Esophagus mucosa (tissue), 1 donor: ENCODE data around the gene ASPN. TPM values are rescaled to one million over a fixed set of nuclear protein-coding genes. Genes with fewer than 3 reads are reported as not detected.
"Not testable (repeated sequence)": the region's sequence is repeated elsewhere in the genome, so short reads cannot be mapped to it uniquely, and the experiment has no call there.

Experiments
- ATAC-seq: fragments of 200-7000 bp; cut with Tn5 transposase; one replicate; pipeline ENCODE4 v1.9.1; 2020
- total RNA-seq: library from RNA; stranded (reverse); gene quantifications from one replicate; pipeline ENCODE4 v1.2.4, GENCODE V29; 2023
- donor health status: DM: yes; HTN: yes; CAD: no.

Gene ASPN
- total RNA-seq, 1 donor from 2014 or later = 0.36 TPM

GRCh38 chr9:92467511-92467910 lies 14.8 kb downstream of the ASPN start:
- no peak for ATAC-seq

DNA sequence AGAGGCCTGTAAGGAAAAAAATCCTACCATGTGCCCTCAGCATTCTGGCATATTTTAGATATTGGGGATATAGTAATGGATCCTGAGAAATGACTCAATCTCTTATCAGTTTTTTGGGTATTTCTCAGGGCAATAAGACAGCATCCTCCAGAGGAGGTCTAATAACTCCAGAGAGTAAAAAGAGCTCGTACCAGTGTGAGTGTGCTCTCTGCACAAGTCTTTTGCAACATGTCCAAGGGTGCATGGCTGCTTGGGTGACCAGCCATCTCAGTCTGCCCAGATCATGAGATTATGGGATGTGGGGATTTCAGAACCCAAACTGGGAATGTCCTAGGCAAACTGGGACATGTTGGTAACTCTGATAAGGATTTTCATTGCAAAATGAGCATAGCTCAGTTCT lies 15.3 kb downstream of the ASPN start:
- no peak for ATAC-seq

GRCh38 chr9:92463984-92464383 lies 18.3 kb downstream of the ASPN start:
- ATAC-seq = no peak

DNA sequence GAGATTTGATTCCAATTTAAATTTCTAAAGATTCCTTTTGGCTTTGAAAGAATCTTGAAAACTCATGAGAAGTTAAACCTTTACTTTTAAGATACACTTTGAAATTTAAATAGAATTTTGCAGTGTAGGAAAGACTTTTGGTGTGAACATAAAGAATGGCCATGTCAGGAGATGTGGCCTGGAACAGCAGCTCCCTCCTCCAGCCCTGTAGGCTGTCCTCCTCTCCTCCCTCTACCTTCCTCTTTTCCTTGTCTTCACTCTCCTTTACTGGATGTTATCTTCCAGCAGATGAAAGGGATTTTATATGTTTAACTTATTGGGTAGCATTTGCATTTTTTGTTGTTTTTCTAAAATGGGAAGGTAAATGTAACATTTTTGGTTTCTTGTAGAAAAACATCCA lies 18.9 kb downstream of the ASPN start:
- ATAC-seq = no peak

GRCh38 chr9:92457576-92457975 lies 24.7 kb downstream of the ASPN start:
- ATAC-seq = no peak

GRCh38 chr9:92455217-92455616 lies 27.1 kb downstream of the ASPN start:
- ATAC-seq = no peak

GRCh38 chr9:92446536-92446935 lies 35.8 kb downstream of the ASPN start:
- no peak for ATAC-seq

DNA sequence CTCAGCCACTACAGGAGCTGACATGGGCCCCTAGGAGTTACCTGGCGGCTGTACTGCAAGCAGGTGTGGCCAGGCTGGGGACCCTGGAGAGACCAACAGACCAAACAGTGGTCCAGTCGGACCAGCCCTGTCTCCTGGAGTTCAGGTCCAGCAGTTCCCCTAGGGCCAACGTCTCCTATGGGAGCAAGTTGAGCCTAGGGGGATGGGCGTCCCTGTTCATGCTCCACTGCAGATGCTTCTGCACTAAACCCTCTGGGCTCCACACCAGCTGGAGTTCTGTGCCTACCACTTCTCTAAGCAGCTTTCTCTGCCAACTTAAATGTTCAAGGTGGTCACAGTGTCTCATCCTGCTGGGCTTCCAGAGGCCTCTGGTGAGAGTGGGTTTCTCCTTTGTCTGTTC lies 37.5 kb downstream of the ASPN start:
- no peak for ATAC-seq

- ATAC-seq = no peak
Observed at GRCh38 chr9:92440751-92441046, 41.6 kb downstream of the ASPN start.

- no peak for ATAC-seq
Observed at GRCh38 chr9:92439921-92440750, 42.2 kb downstream of the ASPN start.

DNA sequence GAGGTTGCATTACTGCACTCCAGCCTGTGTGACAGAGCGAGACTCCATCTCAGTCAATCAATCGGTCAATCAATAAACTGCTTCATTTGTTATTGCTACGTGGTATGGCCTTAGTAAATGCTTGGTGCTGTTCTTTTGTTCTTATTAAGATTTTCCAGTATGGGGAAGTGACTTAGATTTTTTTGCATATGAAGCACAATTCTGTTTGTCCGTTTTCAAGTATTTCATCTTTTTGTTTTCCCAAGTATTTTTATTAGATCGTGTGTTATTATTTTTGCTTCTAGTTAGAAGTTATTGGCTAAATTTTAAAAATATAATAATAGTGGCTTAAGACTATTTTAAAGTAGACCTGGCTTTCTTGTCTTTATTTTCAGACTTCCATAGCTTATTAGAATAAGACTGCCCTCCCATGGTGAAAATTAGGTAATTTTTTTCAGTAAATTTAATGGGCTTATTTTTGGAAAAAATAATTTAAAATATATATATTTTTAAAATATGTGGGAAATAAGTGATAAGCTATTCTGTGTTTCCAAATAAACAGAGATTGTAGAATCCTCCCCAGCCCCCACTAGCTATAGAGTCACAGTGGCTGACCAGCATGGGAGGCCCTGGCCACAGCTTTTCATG lies 43.3 kb downstream of the ASPN start:
- ATAC-seq = no peak

- ATAC-seq = no peak
Observed at GRCh38 chr9:92435263-92435662, 47.0 kb downstream of the ASPN start.

DNA sequence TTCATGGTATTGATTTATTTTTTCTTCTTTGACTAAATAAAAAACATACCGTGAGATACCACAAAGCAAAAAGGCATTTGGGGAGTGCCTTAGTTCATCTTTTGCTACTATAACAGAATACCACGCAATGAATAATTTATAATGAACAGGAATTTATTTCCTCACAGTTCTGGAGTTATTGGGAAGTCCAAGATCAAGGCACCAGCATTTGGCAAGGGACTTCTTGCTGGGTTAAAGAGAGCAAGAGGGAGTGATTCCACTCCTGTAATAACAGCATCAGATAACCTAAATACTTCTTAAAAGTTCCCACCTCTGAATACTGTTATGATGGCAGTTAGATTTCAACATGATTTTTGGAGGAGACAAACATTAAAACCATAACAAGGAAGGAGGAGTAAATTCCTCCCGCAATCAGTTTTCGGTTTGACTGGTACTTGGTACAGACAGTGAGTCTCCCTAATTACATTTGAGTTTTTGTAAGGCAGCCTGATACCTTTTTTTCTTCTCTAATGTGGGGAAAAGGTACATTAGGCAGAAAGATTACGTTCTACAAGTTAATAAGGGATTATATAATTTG lies 49.2 kb downstream of the ASPN start:
- no peak for ATAC-seq

GRCh38 chr9:92432350-92432749 lies 50.0 kb downstream of the ASPN start:
- ATAC-seq = no peak

DNA sequence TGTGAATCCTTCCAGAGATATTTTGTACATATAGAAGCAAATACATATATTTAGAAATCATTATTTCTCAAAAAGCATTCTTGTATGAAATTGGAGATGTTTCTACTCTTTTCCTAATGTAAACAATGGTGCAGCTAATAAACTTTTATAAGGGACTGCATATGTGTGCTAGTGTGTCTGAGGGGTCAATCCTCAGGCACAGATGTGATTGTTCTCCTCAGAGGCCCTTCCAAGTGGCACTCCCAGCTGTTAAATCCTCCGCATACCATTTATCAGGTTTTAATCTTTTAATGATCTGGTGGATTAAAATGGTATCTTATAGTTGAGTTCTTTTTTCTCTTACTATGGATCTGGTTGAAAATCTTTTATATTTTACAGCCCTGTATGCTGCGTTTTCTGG lies 52.5 kb downstream of the ASPN start:
- no peak for ATAC-seq

GRCh38 chr9:92426501-92427145 lies 55.7 kb downstream of the ASPN start:
- ATAC-seq = no peak

DNA sequence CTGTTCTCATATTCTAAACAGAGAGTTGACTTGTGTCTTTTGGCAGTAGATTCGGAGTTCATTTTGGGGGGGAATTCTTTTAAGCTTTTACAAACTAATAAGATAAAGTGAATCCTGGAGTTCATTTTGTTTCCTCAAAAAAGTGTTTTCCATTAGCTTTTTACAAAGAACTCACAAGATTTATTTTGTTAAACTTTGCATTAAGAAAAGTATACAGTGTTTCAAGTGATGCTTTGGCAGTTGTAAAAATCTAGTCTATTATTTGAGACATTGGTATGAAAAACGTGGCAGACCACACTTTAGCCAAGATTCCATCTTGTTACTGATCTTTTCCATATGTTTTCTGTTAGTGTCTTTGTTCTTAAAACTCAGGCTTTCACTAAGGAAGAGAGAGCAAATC lies 56.8 kb downstream of the ASPN start:
- no peak for ATAC-seq

DNA sequence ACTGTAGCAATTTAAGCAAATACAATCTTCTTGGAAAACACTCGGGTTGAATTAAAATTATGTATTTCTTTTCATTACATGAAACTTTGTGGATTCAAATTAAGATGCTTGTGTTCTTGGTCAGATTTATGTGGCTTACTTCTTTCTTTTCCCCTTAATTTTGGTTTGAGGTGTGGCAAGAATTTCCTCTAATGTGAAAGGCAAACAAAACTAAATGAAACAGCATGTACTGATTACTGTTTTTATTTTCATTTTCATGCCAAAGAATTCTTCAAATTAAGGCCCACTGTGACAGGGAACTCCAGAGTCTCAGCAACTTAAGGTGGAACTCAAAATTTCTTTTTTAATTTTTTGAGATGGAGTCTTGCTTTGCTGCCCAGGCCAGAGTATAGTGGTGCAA lies 58.0 kb downstream of the ASPN start, which contains the start of gene OMD:
Gene OMD (minus strand): TSS at position 132 of the 400 bp plus-strand sequence. CDS start 6,913 bp downstream, outside the sequence.
- no peak for ATAC-seq

DNA sequence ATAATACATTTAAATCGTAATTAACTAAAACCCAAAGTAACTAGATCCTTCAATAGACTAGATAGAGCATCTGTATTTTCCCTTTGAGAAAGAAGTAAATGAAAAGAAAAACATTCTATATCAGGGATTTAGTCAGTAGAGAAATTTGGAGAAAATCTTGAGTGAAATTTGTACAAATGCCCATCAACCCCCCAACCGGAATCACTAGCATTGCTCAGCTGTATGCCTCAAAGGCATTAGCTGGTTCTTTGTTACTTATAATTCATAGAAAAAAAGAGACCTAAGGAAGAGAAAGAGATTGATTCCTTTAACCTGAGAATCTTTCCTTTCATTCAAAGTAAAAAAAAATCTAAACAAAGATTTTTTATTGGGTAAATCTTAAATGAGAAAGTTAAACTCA lies 58.7 kb downstream of the ASPN start:
- no peak for ATAC-seq

DNA sequence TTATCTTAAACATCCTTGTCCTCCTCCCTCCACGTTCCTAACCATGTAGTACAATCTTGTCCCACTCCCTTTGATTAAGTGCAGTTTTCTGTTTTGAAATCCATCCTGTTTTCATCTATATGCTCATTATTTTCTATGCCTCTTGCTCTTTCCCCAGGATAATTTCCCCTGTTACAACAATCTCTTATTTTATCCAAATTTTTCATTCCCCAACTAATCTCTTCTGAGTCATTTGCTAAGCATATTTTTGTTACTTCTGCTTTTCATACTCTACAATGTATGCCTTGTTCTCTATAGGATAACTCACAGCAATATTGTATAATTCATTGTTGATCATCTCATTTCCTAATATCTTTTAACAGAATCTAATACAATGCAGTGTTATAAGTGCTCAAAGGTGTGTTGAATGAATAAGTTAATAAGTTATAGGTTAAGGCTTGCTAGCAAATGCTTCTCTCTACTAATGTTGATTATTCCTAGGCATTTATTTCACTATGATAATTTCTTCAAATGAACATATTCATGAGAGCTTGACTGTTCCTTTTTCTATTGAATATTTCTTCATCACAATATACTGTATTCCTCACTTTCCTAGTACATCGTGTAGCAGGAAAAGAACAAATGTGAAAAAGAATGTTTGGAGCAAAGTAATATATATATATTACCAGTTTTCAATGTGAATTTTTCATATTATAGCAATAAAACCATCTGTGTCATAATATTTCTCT lies 59.5 kb downstream of the ASPN start:
- ATAC-seq = no peak

- no peak for ATAC-seq
Observed at GRCh38 chr9:92414566-92414965, 67.7 kb downstream of the ASPN start.

DNA sequence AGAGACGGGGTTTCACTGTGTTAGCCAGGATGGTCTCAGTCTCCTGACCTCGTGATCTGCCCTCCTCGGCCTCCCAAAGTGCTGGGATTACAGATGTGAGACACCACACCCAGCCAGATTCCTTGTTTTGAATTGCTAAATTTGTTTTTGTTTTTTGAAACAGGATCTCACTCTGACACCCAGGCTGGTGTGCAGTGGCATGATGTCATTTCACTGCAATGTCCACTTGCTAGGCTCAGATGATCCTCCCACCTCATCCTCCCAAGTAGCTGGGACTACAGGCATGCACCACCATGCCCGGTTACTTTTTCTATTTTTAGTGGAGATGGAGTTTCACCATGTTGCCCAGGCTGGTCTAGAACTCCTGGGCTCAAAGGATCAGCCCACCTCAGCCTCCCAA lies 71.1 kb downstream of the ASPN start:
- not testable (repeated sequence) for ATAC-seq
